GM19099 (cell line): Measurements from ENCODE around the gene PRDM16.

ENCODE experiments used
- POLR2A ChIP-seq: IDR thresholded peaks from 3 replicates; pipeline ENCODE4 v1.6.1; 2011; ENCODE audit warnings: low read depth; ENCODE audit not compliant: insufficient read length; ENCODE audit errors: extremely low read depth

The PRDM16 gene

DNA sequence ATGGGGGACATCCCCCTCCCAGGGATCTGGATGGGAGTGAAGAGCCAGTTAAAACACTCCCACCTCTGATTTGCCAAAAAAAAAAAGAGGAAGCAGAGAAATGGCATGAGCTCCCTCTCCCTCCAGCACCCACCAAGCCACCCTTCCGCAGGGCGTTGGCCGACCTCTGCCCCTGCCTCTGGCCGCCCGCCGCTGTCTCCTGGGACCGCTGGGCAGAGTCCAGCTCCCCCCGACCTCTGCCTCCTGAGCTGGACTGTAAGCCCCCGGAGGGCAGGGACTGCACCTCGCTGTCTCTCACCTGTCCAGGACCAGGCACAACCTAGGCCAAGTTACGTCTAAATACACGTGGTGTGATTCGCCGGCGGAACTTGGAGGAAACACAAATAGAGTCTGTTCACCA lies 174.3 kb downstream of the PRDM16 start:
- TF ChIP-seq POLR2A: no peak

GRCh38 chr1:3244025-3244926 lies 175.3 kb downstream of the PRDM16 start:
- no peak for TF ChIP-seq POLR2A

DNA sequence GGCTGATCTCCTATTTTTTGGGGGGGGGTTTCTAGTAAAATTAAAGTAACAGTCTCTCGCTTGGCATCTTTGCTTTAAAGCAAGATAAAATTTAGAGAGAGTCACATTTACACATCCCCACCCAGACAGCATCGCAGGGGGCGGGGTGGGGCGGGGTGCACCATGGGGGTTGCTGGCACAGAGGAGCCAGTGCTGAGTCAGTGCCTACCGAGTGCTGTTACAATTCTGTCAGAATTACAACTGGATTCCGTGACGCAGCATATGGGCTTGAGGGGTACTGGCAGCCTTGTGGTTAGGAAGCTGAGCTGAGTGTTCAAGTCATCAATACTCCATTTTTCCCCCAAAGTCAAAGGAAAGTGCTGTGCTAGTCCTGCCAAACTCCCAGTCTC lies 175.9 kb downstream of the PRDM16 start:
- no peak for TF ChIP-seq POLR2A

GRCh38 chr1:3245344-3245743 lies 176.3 kb downstream of the PRDM16 start:
- TF ChIP-seq POLR2A: no peak

- no peak for TF ChIP-seq POLR2A
Measured at GRCh38 chr1:3245768-3246167, 176.8 kb downstream of the PRDM16 start.

DNA sequence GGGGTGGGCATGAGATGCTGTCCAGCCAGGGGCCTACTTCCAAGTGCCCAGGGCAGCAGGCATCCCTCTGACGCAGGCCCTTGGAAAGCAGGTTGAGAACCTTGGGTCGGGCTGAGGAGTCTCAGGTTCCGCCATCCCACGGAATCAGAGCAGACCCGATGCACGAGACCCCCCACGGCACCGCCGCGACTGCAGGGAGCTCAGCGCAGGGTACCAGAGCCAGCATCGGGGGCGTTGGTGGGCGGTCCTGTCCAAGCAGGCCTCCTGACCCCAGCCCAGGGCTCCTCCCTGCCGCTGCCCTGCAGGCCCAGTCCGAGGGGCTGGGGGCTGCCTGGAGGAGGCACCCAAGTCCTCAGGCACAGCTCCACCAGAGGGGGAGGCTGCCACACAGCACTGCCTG lies 177.2 kb downstream of the PRDM16 start:
- TF ChIP-seq POLR2A: no peak

DNA sequence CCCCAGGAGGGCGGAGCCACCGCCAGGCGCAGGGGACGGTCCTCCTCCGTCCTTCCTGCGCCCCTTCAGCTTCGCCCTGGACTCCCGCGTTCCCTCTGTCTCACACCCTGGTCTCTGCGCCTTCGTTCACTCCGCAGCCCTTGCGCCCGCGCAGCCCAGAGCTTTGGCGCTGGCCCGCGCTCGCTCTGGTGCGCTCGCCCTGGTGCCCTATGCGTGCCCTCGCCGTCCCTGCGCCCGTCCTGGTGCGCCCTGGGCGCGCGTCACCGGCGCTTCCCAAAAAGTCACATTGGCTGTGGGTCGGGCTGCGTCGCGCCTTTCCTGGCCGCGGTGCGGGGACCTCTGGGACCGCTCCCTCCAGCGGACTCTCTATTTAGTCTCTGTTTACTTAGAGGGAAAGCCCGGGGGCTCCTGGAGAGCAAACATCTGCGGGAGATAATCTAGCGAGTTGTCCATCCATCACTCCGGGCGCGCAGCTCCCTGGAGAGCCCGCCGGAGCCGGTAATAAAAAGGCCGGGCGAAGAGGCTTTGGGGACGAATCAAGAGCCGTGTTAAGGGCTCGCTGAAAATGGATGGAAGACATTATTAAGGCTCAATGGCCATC lies 178.6 kb downstream of the PRDM16 start:
- TF ChIP-seq POLR2A: no peak

GRCh38 chr1:3248155-3249141 lies 179.4 kb downstream of the PRDM16 start:
- no peak for TF ChIP-seq POLR2A

DNA sequence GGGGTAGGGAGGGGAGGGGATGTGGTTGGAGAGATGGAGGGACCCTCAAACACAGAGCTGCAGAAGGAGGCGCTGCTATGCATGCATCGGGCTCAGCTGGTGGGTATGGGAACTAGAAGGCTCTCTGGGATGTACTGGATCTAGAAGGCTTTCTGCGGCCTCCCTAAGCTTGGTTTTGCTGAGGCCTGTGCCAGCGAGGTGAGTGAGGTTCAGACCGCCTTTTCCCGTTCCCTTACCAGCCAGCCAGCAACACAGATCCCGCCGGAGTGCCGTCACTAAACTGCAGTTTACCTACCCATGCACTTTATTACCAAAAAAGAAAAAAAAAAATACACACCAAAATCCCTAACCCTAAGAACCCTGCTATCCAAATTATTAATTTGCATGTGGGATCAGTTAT lies 180.2 kb downstream of the PRDM16 start:
- TF ChIP-seq POLR2A: no peak

- TF ChIP-seq POLR2A: no peak
Measured at GRCh38 chr1:3249631-3250501, 180.9 kb downstream of the PRDM16 start.

DNA sequence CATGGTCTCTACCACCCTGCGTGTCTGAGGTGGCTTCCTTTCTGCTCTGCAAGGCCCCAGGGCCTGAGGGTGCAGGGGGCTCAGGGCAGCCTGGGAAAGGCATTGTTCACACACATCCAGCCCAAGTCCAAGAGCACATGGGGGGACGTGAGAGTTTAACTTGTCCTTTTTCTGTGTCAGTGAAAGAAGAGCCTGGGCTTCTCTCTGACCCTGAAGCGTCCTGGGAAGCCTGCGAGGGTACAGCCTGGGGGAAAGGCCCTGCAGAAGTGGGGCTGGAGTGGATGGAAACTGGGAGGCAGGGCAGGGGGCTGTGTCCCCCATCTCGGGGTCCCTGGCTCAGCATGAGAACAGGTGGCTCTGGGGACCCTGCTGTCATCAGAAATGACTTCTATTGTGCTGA lies 181.6 kb downstream of the PRDM16 start:
- TF ChIP-seq POLR2A: no peak

DNA sequence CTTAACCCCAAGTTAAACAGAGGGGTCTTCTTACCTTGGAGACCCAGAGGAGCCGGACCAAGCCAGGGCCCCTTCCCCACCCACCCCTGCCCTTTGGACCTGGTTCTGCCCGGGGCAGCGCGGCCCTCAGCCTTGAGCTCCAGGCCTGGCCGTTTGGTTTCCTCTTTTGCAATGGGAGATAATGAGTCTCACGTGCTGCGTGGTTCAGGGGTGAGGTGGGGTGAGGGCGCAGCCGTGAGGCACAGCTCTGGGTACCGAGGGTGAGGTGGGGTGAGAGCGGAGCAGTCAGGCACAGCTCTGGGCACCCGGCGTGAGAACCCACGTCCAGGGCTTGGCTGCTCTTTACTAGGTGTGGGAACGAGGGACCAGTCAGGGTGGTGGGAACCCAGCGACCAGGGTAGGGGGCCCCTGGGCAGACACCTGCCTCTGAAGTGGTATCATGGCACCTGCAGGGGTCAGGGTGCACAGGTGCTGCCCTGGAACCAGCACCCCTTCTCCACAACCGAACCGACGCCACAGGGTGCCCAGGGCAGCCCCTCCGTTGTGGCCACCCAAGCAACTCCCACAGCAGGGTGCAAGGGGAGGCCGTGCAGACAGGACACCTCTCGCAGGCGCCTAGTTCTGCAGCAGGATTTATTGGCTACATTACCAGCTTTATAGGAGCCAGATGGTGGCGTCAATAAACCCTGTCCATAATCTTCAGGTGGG lies 182.2 kb downstream of the PRDM16 start:
- no peak for TF ChIP-seq POLR2A

GRCh38 chr1:3251807-3252428 lies 182.9 kb downstream of the PRDM16 start:
- no peak for TF ChIP-seq POLR2A
